Inferior parietal cortex (tissue), 1 donor: ENCODE measurements around the gene TRPM4.
A peak's percentile ranks its signal among the peaks of the same experiment; 100 is the strongest.
"Not testable (repeated sequence)": the region's sequence is repeated elsewhere in the genome, so short reads cannot be mapped to it uniquely, and the experiment has no call there.

Source experiments
- DNase-seq: peaks from one replicate; pipeline ENCODE4 v3.0.0-alpha.2; 2016; ENCODE audit errors: extremely low spot score

The TRPM4 gene

DNA sequence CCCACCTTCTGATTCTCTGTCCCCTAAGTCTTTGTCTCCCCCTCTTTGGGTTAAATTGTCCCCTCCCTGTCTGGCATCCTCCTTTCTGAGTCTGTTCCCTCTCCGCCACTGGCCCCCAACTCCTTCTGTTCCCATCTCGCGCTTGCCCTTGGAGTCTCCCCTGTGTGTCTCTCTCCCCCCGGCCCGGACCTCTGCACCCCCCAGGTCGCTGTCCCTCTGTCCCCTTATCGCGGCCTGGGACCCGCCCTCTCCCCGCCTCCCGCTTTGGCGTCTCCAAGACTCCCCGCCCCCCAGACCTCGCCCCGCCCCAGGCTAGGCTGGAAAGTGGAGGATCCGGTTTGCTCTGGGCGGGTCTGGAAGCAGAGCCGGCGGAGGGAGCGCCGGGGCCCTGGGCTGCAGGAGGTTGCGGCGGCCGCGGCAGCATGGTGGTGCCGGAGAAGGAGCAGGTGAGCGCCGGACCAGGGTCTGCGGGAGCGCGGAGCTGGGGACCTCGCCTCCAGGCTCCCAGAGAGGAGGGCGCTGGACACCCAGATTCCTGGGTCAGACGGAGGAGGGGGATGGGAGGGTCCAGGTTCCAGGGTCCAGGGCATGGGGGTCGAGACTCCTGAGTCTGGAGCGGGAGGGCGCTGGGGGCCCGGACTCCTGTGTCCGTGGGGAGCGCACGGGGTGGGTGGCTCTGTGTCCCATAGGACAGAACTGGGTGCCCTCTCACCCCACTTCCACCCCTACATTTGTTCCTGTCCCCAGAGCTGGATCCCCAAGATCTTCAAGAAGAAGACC, at the start of gene TRPM4:
Gene TRPM4 (plus strand): TSS at position 348 of the 780 bp plus-strand sequence. CDS start 75 bp downstream, at position 423.
- peak; percentile 59 for DNase-seq

DNA sequence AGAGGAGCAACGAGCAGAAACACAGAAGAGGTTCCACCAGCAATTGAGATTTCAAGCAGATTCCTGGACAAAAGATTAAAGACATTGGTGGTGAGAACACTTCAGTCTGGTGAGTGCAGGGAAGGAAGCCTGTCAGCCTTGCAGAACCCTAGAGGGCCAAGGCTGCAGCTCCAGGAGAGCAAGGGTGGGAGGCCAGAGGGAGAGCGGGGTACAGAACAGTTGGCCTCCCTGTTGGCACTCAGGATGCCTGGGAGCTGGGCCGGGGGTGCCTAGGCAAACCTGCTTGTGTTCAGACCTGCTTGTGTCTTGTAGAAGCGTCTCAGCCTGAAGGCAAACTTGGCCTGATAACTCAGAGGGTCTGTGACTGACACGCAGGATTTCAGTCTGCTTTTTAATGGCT, 48.5 kb upstream of the TRPM4 start:
- no peak for DNase-seq

DNA sequence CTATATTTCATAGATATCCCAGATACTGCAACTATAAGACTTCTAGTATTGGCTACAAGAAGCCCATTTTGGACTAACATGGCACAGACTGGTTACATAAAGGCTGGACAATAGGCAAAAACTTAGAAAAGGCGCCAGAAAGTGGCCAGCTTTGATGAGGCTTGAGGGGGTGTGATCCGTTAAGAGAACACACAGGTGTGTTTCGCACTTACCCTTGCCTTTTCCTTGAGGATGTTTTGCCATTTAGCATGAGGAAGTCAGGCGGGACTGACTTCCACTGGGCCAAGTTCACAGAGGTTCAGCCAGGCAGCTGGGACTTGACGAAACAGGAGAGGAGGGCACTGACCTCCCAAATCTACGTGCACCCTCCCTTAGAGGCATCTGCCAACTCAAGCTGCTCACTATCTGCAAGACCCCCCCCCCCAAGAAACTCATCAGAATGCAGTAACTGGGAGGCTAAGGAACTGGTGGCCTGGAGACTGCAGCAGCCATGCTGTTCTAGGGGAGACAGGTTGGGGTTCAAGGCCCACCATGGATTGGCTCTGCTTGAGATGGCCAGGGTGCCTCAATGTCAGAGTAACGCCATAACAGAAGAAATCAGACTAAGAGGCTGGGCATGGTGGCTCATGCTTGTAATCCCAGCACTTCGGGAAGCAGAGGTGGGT, 47.9 kb upstream of the TRPM4 start:
- DNase-seq = no peak

DNA sequence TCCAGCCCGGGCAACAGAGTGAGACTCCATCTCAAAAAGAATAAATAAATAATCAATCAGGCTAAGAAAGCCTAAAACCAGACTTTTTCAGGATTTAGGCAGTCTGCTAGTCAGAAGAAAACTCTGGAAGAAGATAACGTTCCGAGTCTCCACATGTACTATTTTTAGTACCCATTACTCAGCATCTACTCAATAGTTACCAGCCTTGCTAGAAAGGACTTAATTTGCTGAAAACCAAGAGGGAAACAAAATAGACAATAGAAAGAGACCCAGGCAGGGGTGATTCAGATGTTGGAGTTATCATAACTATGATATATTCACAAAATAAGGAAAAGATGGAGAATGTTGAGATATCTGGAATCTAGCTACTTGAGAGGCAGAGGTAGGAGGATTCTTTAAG, 47.0 kb upstream of the TRPM4 start:
- DNase-seq = no peak

DNA sequence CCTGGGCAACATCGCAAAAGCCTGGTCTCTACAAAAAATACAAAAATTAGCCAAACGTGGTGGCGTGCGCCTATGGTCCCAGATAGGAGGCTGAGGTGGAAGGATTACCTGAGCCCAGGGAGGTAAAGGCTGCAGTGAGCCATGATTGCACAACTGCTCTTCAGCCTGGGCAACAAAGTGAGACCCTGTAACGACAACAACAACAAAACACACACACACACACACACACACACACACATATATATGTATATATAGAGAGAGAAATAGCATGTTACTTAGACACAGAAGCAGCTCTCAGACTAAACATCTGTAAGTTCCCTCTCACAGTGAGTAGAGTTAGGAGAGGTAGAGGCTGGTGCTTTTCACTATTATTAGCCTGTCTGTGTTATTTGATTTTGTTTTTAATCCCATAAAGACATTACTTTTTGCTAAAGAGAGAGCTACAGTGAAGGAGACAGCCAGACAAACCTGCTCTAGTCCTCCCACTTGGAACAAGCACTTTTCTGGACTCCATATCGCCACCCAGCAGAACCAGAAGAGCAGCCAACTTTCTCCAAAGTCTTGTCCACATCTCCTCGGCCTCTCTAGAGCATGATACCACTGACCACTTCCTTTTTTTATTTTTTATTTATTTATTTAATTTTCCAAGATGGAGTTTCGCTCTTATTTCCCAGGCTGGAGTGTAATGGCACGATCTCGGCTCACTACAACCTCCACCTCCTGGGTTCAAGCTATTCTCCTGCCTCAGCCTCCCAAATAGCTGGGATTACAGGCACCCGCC, 46.2 kb upstream of the TRPM4 start:
- DNase-seq = no peak

DNA sequence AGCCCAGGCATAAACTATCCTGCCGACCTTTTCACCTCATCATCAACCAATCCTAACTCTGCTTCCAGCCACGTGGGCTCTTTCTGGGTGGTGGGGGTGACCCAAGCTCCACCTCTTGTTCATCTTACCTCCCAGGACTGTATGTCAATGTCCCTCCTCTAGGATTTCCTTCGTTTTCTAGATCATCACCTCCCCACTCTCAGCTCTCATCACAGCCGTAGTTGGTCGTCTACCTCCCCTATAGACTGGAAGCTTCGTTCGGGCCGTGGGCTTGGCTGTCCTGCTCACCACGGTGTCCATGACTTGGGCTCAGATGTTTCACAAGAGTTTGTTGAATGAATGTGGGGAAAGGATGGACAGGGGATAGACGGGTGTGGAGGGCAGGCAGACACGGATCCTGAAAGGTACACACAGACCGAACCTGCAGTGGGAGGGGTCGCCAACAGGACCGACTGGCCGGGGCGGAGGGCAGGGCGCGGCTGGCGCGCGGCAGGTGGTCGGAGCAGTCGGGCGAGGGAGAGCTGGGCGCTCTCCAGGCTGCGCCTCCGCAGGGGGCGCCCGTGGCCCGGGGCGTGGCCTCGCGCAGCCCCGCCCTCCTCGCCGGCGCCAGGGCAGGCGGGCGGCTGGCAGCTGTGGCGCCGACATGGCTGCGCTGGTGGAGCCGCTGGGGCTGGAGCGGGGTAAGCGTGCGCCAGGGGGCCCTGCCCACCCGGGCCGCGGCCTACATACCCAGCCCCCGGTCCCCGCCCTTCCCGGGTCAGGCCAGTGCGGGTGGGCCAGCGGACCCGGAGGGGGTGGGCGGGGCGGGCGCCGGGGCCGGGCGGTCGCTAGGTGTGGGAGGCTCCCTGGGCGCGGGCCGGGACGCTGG, 43.6 kb upstream of the TRPM4 start, which contains the start of gene LIN7B:
Gene LIN7B (plus strand): TSS at position 609 of the 868 bp plus-strand sequence. CDS start 35 bp downstream, at position 644.
- no peak for DNase-seq

DNA sequence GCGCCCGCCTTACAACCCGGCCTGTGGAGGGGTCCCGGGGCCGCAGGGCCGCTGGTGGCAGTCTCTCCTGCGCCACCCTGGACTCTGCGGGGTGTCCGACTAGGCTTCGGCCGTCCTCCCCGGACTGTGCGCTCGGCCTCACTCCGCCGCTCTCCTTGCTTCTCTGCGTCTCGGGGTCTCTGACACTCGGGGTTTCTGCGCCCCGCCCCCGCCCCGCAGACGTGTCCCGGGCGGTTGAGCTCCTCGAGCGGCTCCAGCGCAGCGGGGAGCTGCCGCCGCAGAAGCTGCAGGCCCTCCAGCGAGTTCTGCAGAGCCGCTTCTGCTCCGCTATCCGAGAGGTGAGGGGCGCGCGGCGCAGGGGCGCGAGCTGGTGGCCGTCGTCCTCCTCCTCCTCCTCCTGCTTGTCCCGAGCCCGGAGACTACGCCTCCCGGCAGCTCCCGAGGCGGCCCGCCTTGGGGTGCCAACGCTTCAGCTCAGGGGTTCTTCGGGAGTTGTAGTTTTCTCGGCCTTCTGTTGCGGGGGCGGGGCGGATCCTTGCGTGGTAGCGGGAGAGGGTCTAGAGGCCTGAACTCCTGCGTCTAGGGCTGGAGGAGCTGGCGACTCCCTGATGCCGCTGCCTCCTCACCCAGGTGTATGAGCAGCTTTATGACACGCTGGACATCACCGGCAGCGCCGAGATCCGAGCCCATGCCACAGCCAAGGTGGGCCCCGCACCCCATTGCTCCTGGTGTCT, 42.8 kb upstream of the TRPM4 start:
- DNase-seq = no peak

DNA sequence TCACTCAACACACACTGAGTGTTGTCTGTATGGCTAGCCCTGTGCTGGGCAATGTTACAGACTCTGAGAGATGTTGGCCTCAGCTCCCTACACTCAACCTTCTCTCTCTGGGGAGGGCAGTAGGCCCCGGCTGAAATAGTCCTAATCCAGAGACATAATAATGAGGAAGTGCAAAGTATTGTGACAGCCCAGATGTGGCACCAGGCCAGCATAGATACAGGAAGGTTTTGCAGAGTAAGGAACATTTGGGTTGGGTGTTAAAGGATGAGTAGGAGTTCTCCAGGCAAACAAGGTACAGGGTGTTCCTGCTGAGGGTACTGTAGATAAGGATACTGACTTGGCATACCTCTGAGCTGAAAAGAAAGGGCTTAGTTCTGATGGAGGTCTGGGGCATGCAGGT, 41.0 kb upstream of the TRPM4 start:
- DNase-seq = no peak

DNA sequence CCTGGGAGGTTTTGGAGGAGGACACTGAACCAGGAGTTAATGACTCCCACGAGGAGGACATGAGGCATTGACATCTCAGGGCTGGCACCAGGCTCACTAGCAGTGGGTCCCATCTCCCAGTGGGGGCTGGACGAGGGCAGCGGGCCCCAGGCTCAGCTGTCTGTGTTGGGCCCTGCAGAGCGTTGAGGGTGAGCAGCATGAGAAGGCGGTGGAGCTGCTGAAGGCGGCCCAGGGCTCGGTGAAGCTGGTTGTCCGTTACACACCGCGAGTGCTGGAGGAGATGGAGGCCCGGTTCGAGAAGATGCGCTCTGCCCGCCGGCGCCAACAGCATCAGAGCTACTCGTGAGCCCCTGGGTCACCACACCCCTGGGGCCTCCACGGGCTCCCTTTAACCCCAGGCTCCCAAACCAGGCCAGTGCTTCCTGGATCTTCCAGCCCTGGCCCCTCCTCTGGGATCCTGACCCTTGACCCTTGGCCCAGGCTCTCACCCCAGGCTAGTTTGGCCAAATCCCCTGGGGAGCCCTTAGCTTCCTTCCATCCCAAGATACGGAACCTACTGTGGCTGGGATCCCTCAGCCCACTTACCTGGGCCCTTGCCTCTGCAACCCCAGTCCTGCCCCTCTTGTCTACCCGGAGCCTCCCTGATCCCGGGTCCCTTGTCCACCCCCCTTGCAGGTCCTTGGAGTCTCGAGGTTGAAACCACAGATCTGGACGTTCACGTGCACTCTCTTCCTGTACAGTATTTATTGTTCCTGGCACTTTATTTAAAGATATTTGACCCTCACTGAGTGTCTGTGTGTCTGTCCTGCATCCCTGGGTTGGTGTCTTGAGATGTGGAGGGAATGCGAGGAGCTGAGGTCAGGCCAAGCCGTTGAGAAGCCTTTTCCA, 39.7 kb upstream of the TRPM4 start:
- no peak for DNase-seq

DNA sequence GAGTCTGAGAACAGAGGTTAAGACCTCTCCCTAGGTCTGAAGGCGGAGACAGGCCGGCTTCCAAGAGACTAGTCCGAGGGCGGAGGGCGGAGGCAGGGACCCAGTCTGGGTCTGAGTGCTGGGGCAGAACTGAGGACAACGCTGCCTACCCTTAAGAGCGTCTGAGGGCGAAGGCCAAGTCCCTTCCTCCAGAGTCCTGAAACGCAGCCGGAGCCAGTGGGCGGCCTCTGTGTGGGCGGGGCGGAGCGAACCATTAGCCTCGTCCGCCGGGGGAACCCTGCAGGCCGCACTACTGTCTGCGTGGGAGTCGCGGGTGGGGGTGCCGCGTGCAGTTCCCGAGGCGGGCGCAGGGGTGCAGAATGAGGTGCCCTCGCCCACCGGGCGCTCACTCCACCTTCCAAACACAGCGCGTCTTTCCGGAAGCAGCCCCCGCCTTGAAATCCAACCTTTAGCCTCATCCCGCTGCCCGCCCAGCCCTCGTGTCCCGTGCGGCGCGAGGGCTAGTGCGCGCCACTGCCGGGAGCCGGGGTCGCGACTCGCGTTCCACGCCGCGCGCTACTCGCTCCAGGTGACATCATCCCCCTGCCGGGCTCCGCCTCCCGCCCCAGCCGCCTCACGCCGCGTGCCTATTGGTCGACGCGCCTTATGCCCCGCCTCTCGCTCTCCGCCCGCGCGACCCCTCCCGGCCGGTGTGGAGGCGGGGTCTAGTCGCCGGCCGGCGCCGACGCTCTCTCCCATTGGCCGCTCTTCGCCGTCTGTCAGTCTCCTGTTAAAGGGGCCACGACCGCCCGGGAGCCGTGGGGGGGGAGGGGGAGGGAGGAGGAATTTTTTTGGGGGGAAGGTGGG, 38.8 kb upstream of the TRPM4 start, which contains the start of gene C19orf73:
Gene C19orf73 (minus strand): TSS at position 579 of the 846 bp plus-strand sequence. CDS start 121 bp downstream, at position 458.
- DNase-seq = peak; percentile 93

DNA sequence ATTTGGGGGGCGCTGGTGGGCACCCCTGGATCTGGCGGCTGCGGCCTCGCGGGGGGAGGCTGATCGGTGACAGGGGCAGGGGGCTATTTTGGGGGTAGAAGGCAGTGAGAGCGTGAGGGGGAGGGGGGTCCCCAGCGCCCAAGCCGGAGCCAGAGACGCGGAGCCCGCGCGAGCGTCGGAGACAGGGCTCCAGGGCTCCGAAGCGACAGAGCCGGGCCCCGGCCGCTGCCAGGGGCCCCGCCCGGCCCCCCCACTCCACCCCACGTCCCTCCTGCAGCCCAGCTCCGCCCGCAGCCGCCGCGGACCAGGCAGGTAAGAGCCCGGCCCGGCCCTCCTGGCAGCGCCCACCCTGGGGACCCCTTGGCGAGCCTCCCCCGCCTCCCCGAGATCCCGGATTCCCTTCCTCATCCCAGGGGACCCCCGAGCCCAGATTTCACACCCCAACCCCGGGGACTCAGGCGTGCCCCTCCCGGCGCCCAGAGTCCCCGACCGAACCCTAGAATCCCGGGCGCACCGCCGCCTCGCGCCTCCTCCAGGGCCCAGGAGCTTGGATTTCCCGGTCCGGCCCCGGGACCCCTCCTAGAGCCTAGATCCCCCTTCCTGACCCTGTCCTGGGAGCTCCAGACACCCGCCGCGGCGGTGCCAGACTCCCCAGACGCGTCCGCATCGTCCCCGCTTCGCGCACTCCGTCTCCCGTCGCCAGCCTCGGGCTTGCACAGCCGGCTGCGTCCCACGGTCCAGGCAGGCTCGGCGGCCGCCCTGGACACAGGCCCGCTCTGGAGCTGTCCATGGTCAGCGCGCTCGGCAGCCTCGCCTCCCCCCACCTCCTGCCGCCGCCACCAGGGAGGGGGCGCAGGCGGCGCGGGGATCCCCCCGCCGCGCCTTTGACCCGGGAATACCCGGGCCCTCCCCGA, 37.9 kb upstream of the TRPM4 start, which contains the start of gene PPFIA3:
Gene PPFIA3 (plus strand): TSS at position 134 of the 914 bp plus-strand sequence. CDS start 8,330 bp downstream, outside the sequence.
- no peak for DNase-seq

DNA sequence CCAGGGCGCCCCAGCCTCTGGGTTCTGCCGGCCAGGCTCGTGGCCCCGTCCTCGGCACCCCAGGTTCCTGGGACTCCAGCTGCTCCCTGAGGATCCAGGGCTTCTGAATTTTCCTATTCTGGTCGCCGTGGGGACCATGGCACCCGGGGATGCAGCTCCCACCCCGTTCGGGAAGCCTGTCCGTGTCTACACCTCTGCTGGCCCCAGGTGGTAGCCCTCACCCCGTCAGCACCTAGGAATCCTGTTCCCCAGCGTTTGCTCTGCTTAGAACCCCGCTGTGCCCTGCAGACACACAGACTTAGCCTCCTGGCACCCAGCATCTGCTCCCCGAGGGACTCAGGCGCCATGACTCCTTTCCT, 37.3 kb upstream of the TRPM4 start:
- no peak for DNase-seq

DNA sequence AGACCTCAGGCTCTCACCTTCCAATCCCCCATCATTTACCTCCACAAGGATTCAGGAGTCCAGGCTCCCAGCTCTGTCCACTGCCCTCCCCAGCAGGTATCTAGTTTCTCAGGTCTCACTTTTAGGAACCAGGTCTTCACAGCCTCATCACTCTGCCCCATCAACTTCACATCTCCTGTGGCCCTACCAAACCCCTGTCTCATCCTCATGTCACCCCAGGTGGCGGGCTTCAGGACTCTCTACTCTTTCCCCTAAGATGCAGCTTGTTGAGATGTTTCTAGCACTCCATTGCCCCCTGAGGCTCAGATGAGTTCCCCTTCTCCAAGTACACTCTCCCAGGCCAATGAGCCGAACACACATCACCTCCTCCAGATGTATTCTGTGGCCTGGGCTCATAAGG, 36.7 kb upstream of the TRPM4 start:
- no peak for DNase-seq

DNA sequence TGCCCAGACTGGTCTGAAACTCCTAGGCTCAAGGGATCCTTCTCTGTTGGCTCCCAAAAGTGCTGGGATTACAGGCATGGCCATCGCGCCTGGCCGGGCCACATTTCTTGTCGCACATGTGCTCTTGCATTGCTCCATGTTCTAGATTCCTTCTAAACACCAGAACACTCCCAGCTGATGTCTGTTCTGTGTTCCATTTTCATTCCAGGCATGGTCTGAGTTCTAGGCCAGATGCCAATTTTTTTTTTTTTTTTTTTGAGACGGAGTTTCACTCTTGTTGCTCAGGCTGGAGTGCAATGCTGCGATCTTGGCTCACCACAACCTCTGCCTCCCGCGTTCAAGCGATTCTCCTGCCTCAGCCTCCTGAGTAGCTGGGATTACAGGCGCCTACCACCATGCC, 35.8 kb upstream of the TRPM4 start:
- not testable (repeated sequence) for DNase-seq

DNA sequence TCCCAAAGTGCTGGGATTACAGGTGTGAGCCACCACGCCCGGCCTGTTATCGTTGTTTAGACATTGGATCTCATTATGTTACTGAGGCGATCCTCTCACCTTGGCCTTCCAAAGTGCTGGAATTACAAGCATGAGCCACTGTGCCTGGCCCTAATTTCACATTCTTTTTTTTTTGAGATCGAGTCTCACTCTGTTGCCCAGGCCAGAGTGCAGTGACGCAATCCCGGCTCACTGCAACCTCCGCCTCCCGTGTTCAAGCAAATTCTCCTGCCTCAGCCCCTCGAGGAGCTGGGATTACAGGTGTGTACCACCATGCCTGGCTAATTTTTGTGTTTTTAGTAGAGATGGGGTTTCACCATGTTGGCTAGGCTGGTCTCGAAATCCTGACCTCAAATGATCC, 34.3 kb upstream of the TRPM4 start:
- not testable (repeated sequence) for DNase-seq

DNA sequence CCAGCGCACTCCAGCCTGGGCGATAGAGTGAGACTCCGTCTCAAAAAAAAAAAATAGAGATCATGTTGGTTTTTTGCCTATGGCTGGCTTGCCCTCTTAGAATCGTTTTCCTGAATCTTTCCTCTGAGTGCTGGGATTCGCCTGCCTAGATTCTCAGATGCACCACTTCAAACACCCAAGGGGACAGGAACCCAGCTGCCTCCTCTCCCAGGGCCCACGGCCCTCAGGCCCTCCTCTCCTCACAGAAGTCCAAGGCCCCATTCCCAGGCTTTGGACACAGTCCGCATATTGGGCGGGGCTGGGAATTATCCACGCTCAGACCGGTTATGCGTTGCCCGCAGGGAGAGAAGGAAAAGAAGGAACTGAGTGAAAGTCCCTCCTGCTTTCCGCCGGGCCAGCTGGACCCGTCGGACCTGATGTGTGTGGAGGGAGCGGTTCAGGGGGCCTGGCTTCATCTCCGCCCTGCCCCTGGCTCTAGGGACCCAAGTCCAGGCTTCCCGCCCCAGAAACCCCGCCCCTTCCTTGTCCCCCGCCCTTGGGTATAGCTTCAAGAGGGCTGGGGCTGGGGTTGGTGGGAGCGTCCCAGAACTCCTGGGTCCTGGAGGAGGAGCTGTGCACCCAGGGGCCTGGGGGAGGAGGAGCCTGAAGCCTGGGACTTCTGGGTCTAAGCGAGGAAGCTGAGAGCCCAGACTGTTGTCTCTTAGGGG, 32.4 kb upstream of the TRPM4 start:
- no peak for DNase-seq

DNA sequence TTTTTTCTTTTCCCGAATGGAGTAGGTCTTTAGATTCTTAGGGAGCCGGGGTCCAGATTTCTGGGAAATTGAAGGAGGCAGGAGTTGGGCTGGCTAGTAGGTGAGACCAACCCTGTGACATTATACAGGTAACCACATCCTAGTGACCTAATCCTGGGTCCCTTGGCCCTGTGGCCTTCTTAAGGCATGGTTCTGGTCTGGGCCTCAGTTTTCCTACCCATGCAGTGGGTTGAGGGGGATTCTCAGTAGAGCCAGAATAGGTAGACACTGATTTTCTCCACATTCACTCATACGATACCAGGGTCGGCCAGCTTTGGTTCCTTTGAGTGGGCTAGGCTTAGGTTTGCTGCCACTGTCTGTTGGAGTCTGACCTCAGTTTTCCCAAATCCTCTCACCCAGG, 31.0 kb upstream of the TRPM4 start:
- DNase-seq = no peak
